HG03045 (cell line): ENCODE measurements around the gene BPGM.

ENCODE experiments used
- ATAC-seq: cut with Tn5 transposase; IDR thresholded peaks from one replicate; pipeline ENCODE4 v1.9.1; 2021; ENCODE audit warnings: mild to moderate bottlenecking, moderate library complexity; ENCODE audit not compliant: unreplicated experiment

BPGM gene

GRCh38 chr7:134714470-134715205 lies 68.0 kb downstream of the BPGM start:
- no peak for ATAC-seq

GRCh38 chr7:134718211-134718875 lies 71.7 kb downstream of the BPGM start:
- ATAC-seq: no peak

GRCh38 chr7:134720091-134720935 lies 73.7 kb downstream of the BPGM start:
- ATAC-seq: no peak

GRCh38 chr7:134721171-134721570 lies 74.5 kb downstream of the BPGM start:
- no peak for ATAC-seq

GRCh38 chr7:134722786-134723322 lies 76.2 kb downstream of the BPGM start:
- ATAC-seq: no peak

GRCh38 chr7:134723892-134724291 lies 77.2 kb downstream of the BPGM start:
- ATAC-seq: no peak

DNA sequence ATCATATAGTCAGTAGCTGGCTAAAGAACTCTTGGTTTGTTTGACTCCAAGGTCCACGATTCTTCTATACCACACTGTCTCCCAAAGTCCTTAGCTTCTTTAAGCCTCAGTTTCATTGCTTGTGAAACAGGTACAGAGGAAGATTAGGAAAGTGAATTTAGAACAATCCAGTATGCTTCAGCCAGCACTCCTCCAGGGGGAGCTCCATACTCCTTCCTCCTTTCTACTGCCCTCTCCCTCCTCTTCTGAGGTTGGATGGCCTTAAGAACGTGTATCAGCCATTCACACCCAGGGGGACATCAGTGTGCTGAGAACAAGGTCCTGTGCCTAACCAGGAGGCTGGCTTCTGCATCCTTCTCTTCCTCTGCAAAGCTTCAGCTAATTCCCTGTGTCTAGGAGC lies 78.0 kb downstream of the BPGM start:
- no peak for ATAC-seq

GRCh38 chr7:134726581-134726980 lies 79.9 kb downstream of the BPGM start:
- no peak for ATAC-seq

GRCh38 chr7:134727711-134728110 lies 81.1 kb downstream of the BPGM start:
- no peak for ATAC-seq
